Activated naive CD4-positive, alpha-beta T cell treated with anti-CD3 and anti-CD28 coated beads for 36 hours (primary cell): ENCODE results near the gene UBE3D. TPM values are rescaled to one million over a fixed set of nuclear protein-coding genes. Genes with fewer than 3 reads are reported as not detected.
"Not testable (repeated sequence)": the region's sequence is repeated elsewhere in the genome, so short reads cannot be mapped to it uniquely, and the experiment has no call there.

Experiments
- CTCF ChIA-PET: fragments of 350-600 bp; sonication (Branson Sonifier 250); formaldehyde crosslinking; loops from one replicate; lab custom pipeline; 2021; ENCODE audit warnings: antibody characterized with exemption; lab: Charles Lee
- DNase-seq: peaks from one replicate; pipeline ENCODE4 v3.0.0-alpha.2; 2020
- H3K27ac Mint-ChIP-seq: one replicate; pipeline ENCODE4 v1.8.0; 2021; ENCODE audit warnings: mild to moderate bottlenecking, mixed read lengths
- H3K27me3 Mint-ChIP-seq: one replicate; pipeline ENCODE4 v1.8.0; 2021; ENCODE audit warnings: low read depth, mixed read lengths
- H3K36me3 Mint-ChIP-seq: one replicate; pipeline ENCODE4 v1.8.0; 2021; ENCODE audit warnings: low read depth, mixed read lengths
- H3K4me1 Mint-ChIP-seq: one replicate; pipeline ENCODE4 v1.8.0; 2021; ENCODE audit warnings: low read depth, mixed read lengths
- H3K4me3 Mint-ChIP-seq: one replicate; pipeline ENCODE4 v1.8.0; 2021; ENCODE audit warnings: mild to moderate bottlenecking, moderate library complexity, mixed read lengths
- H3K9me3 Mint-ChIP-seq: one replicate; pipeline ENCODE4 v1.8.0; 2021; ENCODE audit warnings: mixed read lengths
- intact Hi-C: fragments of 100-400 bp; cut with micrococcal nuclease; formaldehyde crosslinking; loops from one replicate; pipeline ENCODE4 v1.15.1; 2023
- total RNA-seq, 2 experiments: library from RNA; stranded (reverse); gene quantifications; one replicate each; pipeline ENCODE4 v1.2.3, GENCODE V29; 2021

UBE3D gene
- total RNA-seq, 2 experiments from 2014 or later: 4.3 to 4.6 TPM

DNA sequence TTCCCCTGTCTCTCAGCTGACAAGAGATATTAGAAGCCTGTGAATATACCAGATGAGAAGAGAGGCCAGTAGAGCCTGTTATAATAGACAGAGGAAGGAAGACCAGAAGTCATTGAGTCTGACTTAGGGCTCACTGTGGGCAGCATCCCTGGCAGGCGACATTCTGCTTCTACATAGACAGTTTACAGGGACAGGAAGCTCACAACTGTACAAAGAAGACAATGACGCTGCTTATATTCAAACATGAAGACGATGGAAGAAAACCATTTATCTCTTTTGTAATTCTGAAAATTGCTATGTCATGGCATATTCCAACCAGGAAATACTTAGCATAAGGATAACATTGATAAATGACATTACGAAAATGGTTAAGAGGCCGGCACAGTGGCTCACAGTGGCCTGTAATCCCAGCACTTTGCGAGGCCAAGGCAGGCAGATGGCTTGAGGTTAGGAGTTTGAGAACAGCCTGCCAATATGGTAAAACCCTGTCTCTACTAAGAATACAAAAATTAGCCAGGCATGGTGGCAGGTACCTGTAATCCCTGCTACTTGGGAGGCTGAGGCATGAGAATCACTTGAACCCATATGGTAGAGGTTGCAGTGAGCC, 170.9 kb downstream of the UBE3D start:
- no peaks in the 10 kb centered on the region for H3K4me1 Mint-ChIP-seq
- no peak for DNase-seq
- CTCF ChIA-PET: no interaction called here
- H3K36me3 Mint-ChIP-seq: peaks cover 24% of the 10 kb centered on the region
- intact Hi-C loops: no loop called here
- H3K27ac Mint-ChIP-seq: no peak overlapping the region
- H3K4me3 Mint-ChIP-seq: no peak overlapping the region
- H3K9me3 Mint-ChIP-seq: no peaks in the 10 kb centered on the region
- H3K27me3 Mint-ChIP-seq: no peaks in the 10 kb centered on the region

GRCh38 chr6:82893889-82894652, 171.6 kb downstream of the UBE3D start:
- H3K27me3 Mint-ChIP-seq: no peaks in the 10 kb centered on the region
- H3K36me3 Mint-ChIP-seq: peaks cover 24% of the 10 kb centered on the region
- DNase-seq: no peak
- H3K4me1 Mint-ChIP-seq: no peaks in the 10 kb centered on the region
- CTCF ChIA-PET: no interaction called here
- no peak overlapping the region for H3K27ac Mint-ChIP-seq
- intact Hi-C loops: no loop called here
- no peak overlapping the region for H3K4me3 Mint-ChIP-seq
- no peaks in the 10 kb centered on the region for H3K9me3 Mint-ChIP-seq

DNA sequence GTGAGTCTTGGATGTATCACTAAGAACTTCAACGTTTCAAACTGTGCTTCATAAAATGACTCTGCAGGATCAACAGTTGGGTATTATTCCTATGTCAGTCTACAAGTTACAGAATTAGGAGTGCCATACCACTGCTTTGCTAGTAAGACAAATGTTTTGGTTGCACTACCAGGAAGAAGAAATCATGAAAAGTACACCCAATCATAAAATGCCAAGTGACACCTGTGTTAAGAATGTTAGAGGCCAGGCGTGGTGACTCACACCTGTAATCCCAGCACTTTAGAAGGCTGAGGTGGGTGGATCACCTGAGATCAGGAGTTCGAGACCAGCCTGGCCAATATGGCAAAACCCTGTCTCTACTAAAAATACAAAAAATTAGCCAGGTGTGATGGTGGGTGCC, 174.1 kb downstream of the UBE3D start:
- H3K9me3 Mint-ChIP-seq, H3K27me3 Mint-ChIP-seq, DNase-seq, intact Hi-C loops, H3K4me1 Mint-ChIP-seq, H3K4me3 Mint-ChIP-seq, H3K27ac Mint-ChIP-seq: not testable (repeated sequence)
- peaks cover 18% of the 10 kb centered on the region for H3K36me3 Mint-ChIP-seq
- CTCF ChIA-PET: interaction anchor here (0.9 kb wide), 1 partner anchor 163 kb away, joined by 3 read pairs; no protein-coding TSS in a partner anchor

DNA sequence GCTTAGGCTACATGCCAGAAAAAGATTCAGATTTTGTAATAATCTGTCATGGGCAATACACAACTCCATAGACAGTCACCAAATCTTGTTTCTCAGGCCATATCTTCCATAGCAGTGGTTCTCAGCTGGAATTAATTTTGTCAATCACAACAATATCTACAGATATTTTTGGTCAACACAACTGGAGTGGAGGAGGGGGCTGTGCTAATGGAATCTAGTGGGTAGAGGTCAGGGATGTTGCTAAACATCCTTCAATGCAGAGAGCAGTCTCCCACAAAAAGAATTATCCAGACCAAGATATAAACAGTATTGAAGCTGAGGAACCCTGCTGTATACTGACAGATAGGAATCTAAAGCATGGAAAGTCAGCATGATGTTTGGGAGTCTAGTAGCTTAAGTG, 174.6 kb downstream of the UBE3D start:
- intact Hi-C loops: no loop called here
- H3K27me3 Mint-ChIP-seq: no peaks in the 10 kb centered on the region

GRCh38 chr6:82890240-82890639, 175.4 kb downstream of the UBE3D start:
- CTCF ChIA-PET: no interaction called here
- no peak for DNase-seq
- Mint-ChIP-seq H3K9me3 (no peaks in the 10 kb centered on the region), H3K27me3 (no peaks in the 10 kb centered on the region), H3K36me3 (peaks cover 16% of the 10 kb centered on the region), H3K4me3 (no peak overlapping the region), H3K4me1 (no peaks in the 10 kb centered on the region), H3K27ac (no peak overlapping the region)
- intact Hi-C loops: no loop called here

More for the DNA sequence above, 174.6 kb downstream of the UBE3D start:
- DNase-seq: no peak
- CTCF ChIA-PET: no interaction called here
- Mint-ChIP-seq H3K4me3 (no peak overlapping the region), H3K27ac (no peak overlapping the region), H3K4me1 (no peaks in the 10 kb centered on the region), H3K36me3 (peaks cover 18% of the 10 kb centered on the region), H3K9me3 (no peaks in the 10 kb centered on the region)

DNA sequence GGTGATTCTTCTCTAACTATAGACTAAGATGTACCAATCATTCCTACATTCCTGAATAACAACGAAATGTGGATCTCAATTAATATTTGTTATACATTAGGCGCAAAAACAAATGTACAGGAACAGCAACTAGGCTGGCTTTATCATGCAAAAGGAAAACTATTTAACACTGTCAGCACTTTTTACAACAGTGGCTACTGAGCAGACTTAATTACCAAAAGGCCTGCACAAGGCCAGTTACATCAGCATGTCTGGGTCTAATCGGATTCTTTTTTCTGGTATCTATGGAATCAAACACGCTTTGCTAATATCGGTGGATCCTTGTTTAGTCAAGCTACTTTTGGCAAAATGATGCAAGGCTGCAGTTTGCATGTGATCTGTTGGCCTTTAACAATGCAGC, 176.5 kb downstream of the UBE3D start:
- no peak overlapping the region for H3K4me3 Mint-ChIP-seq
- H3K27me3 Mint-ChIP-seq: no peaks in the 10 kb centered on the region
- no peaks in the 10 kb centered on the region for H3K9me3 Mint-ChIP-seq
- intact Hi-C loops: no loop called here
- peaks cover 13% of the 10 kb centered on the region for H3K36me3 Mint-ChIP-seq
- no peak overlapping the region for H3K27ac Mint-ChIP-seq
- no peak for DNase-seq
- CTCF ChIA-PET: no interaction called here
- H3K4me1 Mint-ChIP-seq: no peaks in the 10 kb centered on the region

GRCh38 chr6:82882363-82883023, 183.1 kb downstream of the UBE3D start:
- CTCF ChIA-PET: no interaction called here
- Mint-ChIP-seq H3K4me1 (no peaks in the 10 kb centered on the region), H3K27ac (no peak overlapping the region), H3K27me3 (no peaks in the 10 kb centered on the region), H3K4me3 (no peak overlapping the region), H3K9me3 (no peaks in the 10 kb centered on the region), H3K36me3 (no peaks in the 10 kb centered on the region)
- no peak for DNase-seq
- intact Hi-C loops: no loop called here

- Mint-ChIP-seq H3K4me3 (no peak overlapping the region), H3K27me3 (no peaks in the 10 kb centered on the region), H3K27ac (no peak overlapping the region), H3K9me3 (no peaks in the 10 kb centered on the region), H3K36me3 (no peaks in the 10 kb centered on the region), H3K4me1 (no peaks in the 10 kb centered on the region)
- no peak for DNase-seq
- CTCF ChIA-PET: no interaction called here
- intact Hi-C loops: no loop called here
These were observed 184.1 kb downstream of the UBE3D start for GRCh38 chr6:82881519-82881918.

- H3K9me3 Mint-ChIP-seq: no peaks in the 10 kb centered on the region
- H3K27me3 Mint-ChIP-seq: no peaks in the 10 kb centered on the region
- intact Hi-C loops: no loop called here
- H3K4me3 Mint-ChIP-seq: no peak overlapping the region
- no peak overlapping the region for H3K27ac Mint-ChIP-seq
- DNase-seq: no peak
- no peaks in the 10 kb centered on the region for H3K36me3 Mint-ChIP-seq
- CTCF ChIA-PET: no interaction called here
- no peaks in the 10 kb centered on the region for H3K4me1 Mint-ChIP-seq
These were observed 186.8 kb downstream of the UBE3D start for GRCh38 chr6:82878812-82879211.

GRCh38 chr6:82877213-82878195, 188.1 kb downstream of the UBE3D start:
- DNase-seq: no peak
- intact Hi-C loops: no loop called here
- Mint-ChIP-seq H3K9me3 (no peaks in the 10 kb centered on the region), H3K27me3 (no peaks in the 10 kb centered on the region), H3K36me3 (no peaks in the 10 kb centered on the region), H3K27ac (no peak overlapping the region), H3K4me3 (no peak overlapping the region), H3K4me1 (no peaks in the 10 kb centered on the region)
- CTCF ChIA-PET: no interaction called here

GRCh38 chr6:82875573-82876185, 190.0 kb downstream of the UBE3D start:
- Mint-ChIP-seq H3K4me1 (no peaks in the 10 kb centered on the region), H3K36me3 (no peaks in the 10 kb centered on the region), H3K4me3 (no peak overlapping the region), H3K9me3 (no peaks in the 10 kb centered on the region), H3K27me3 (no peaks in the 10 kb centered on the region), H3K27ac (no peak overlapping the region)
- CTCF ChIA-PET: no interaction called here
- no peak for DNase-seq
- intact Hi-C loops: no loop called here

DNA sequence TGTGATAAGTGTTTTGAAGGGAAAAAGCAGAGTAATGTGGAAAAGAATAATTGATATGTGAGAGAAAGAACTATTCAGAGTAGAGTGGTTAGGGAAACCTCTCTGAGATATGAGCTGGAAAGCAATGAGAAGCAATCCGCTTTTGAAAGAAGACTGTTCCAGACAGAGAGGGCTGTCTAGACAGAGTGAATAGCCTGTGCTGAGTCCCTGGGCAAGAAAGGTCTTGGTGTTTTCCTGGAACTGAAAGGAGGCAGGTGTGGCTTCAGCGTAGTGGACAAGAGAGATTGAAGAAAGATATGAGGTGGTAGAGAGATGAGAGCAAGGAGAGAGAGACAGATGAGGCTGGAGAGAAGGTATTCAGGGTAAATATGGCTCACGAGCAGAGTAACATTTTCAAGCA, 190.8 kb downstream of the UBE3D start:
- H3K36me3 Mint-ChIP-seq: no peaks in the 10 kb centered on the region
- intact Hi-C loops: no loop called here
- H3K9me3 Mint-ChIP-seq: no peaks in the 10 kb centered on the region
- no peaks in the 10 kb centered on the region for H3K4me1 Mint-ChIP-seq
- DNase-seq: no peak
- no peak overlapping the region for H3K4me3 Mint-ChIP-seq
- H3K27ac Mint-ChIP-seq: no peak overlapping the region
- no peaks in the 10 kb centered on the region for H3K27me3 Mint-ChIP-seq
- CTCF ChIA-PET: interaction anchor here (0.6 kb wide), 1 partner anchor 832 kb away, joined by 3 read pairs; no protein-coding TSS in a partner anchor
